Measurements from ENCODE around the gene RNF208. TPM values are rescaled to one million over a fixed set of nuclear protein-coding genes. Genes with fewer than 3 reads are reported as not detected.
A peak's percentile ranks its signal among the peaks of the same experiment; 100 is the strongest.

The RNF208 gene
- polyA plus RNA-seq, 1 of the 3 experiments (the other 2 are of a cell fraction) = 2.7 TPM

GRCh38 chr9:137188490-137189296 lies 33.3 kb downstream of the RNF208 start, which contains the start of the genes ANAPC2 and SSNA1 (continued):
- TF ChIP-seq EP300 (IDR thresholded peaks at IDR 0.05; ENCODE audit: borderline replicate concordance in 1 of 2, low read depth in 1 of 2, low read length in 1 of 2) (no peak; a peak in 1 of 4 replicates), NFIC (IDR thresholded peaks at IDR 0.05; ENCODE audit: borderline replicate concordance) (peak; percentile 33; the same call in 1 of the 2 replicates), GATA2 (CRISPR knock-in tag; IDR thresholded peaks at IDR 0.05) (0 out of 2 replicates have a peak, but pooled peaks have one; percentile 25), POLR2AphosphoS5 (IDR thresholded peaks at IDR 0.05; ENCODE audit: low read depth, low read length) (peak; percentile 87), RAD21 (IDR thresholded peaks at IDR 0.05; ENCODE audit: low read length) (peak; percentile 53), SIN3A (IDR thresholded peaks at IDR 0.05; ENCODE audit: borderline replicate concordance, low read depth, low read length) (peak; percentile 95; the same call in 1 of the 2 replicates), RCOR1 (IDR thresholded peaks at IDR 0.05; ENCODE audit: low read length) (0 out of 2 replicates have a peak, but pooled peaks have one; percentile 9), PBX3 (IDR thresholded peaks at IDR 0.05) (no peak; the same call in 1 of the 2 replicates), RXRA (IDR thresholded peaks at IDR 0.05; ENCODE audit: borderline replicate concordance, low read depth) (no peak), MEF2A (IDR thresholded peaks at IDR 0.05; ENCODE audit: borderline replicate concordance, low read depth) (no peak), YY1 (IDR thresholded peaks at IDR 0.05; ENCODE audit: low read depth) (peak; percentile 83), CHD2 (IDR thresholded peaks at IDR 0.05; ENCODE audit: low read length, partially characterized antibody) (peak; percentile 86), MXI1 (IDR thresholded peaks at IDR 0.05; ENCODE audit: low read depth, low read length) (peak; percentile 79), REST (IDR thresholded peaks at IDR 0.05; ENCODE audit: low read depth, low read length) (peak; percentile 68), USF1 (IDR thresholded peaks at IDR 0.05; ENCODE audit: borderline replicate concordance, low read depth) (no peak), TAF1 (IDR thresholded peaks at IDR 0.05; ENCODE audit: borderline replicate concordance, low read depth, low read length) (peak; percentile 81), TCF12 (IDR thresholded peaks at IDR 0.05) (no peak), MAX (IDR thresholded peaks at IDR 0.05; ENCODE audit: low read depth) (peak; percentile 52; the same call in 1 of the 2 replicates), RFX5 (IDR thresholded peaks at IDR 0.05; ENCODE audit: low read length) (no peak), TEAD4 (IDR thresholded peaks at IDR 0.05; ENCODE audit: borderline replicate concordance, insufficient read depth) (no peak), EZH2phosphoT487 (IDR thresholded peaks at IDR 0.05; ENCODE audit: borderline replicate concordance, low read depth) (no peak), FOXJ3 (CRISPR knock-in tag; IDR thresholded peaks at IDR 0.05) (0 out of 2 replicates have a peak, but pooled peaks have one; percentile 40), JUND (IDR thresholded peaks at IDR 0.05) (no peak), GABPA (IDR thresholded peaks at IDR 0.05; ENCODE audit: low read depth) (peak; percentile 54)

Measured in SK-N-SH (cell line).